BJ (cell line): ENCODE results near the gene PCDHGA9. TPM values are rescaled to one million over a fixed set of nuclear protein-coding genes. Genes with fewer than 3 reads are reported as not detected.
"Not testable (repeated sequence)": the region's sequence is repeated elsewhere in the genome, so short reads cannot be mapped to it uniquely, and the experiment has no call there.

Source experiments
- CTCF ChIA-PET: fragments of 350-600 bp; formaldehyde crosslinking; extraction: SDS; loops from one replicate; lab custom pipeline; 2021; ENCODE audit warnings: antibody characterized with exemption, inconsistent platforms; lab: Yijun Ruan, JAX
- POLR2A ChIA-PET: fragments of 300-600 bp; sonication (Branson Sonifier 250); formaldehyde crosslinking; extraction: SDS; loops from one replicate; lab custom pipeline; 2021; ENCODE audit warnings: antibody characterized with exemption; lab: Charles Lee
- DNase-seq: peaks from one replicate; pipeline ENCODE4 v3.0.0-alpha.2; 2011; ENCODE audit warnings: low read depth
- H3K27me3 ChIP-seq: 2 replicates; pipeline ENCODE4 v1.6.0; 2011; ENCODE audit warnings: low read length; ENCODE audit not compliant: control insufficient read depth, insufficient read depth
- H3K36me3 ChIP-seq: 2 replicates; pipeline ENCODE4 v1.5.1; 2011; ENCODE audit warnings: low read length; ENCODE audit not compliant: control insufficient read depth, insufficient read depth
- H3K4me3 ChIP-seq: 2 replicates; pipeline ENCODE4 v1.5.1; 2011; ENCODE audit warnings: low read depth, mild to moderate bottlenecking, control low read depth, low read length
- CTCF ChIP-seq: IDR thresholded peaks from 2 replicates; pipeline ENCODE4 v1.5.1; 2011; ENCODE audit warnings: low read depth, mild to moderate bottlenecking, control low read depth, inconsistent platforms, low read length, moderate library complexity; ENCODE audit not compliant: insufficient read depth
- polyA plus RNA-seq: library from polyadenylated mRNA; depleted of rRNA; stranded (reverse); fragments of >200 nt; gene quantifications from 2 replicates; pipeline ENCODE4 v1.2.3, GENCODE V29; 2011

PCDHGA9 gene
- polyA plus RNA-seq, 1 experiment, result 1.2 TPM

- no peak for DNase-seq
- Histone ChIP-seq H3K36me3 (0 out of 2 replicates have a peak, but pooled peaks cover 2% of the 10 kb centered on the region), H3K4me3 (no peak overlapping the region), H3K27me3 (no peaks in the 10 kb centered on the region)
- POLR2A ChIA-PET, result interaction anchor here (0.9 kb wide), 1 partner anchor 168 kb away, joined by 3 read pairs; no protein-coding TSS in a partner anchor
- TF ChIP-seq CTCF, result no peak
- CTCF ChIA-PET, result interaction anchor here (0.6 to 4.7 kb wide), 7 partner anchors 20 to 171 kb away, joined by 3 to 19 read pairs (median 4); partner anchors contain the start of genes PCDHGA1, PCDHGA10, PCDHGA11 and PCDHGA4
Measured at GRCh38 chr5:141393267-141393666, 9.3 kb upstream of the PCDHGA9 start.

DNA sequence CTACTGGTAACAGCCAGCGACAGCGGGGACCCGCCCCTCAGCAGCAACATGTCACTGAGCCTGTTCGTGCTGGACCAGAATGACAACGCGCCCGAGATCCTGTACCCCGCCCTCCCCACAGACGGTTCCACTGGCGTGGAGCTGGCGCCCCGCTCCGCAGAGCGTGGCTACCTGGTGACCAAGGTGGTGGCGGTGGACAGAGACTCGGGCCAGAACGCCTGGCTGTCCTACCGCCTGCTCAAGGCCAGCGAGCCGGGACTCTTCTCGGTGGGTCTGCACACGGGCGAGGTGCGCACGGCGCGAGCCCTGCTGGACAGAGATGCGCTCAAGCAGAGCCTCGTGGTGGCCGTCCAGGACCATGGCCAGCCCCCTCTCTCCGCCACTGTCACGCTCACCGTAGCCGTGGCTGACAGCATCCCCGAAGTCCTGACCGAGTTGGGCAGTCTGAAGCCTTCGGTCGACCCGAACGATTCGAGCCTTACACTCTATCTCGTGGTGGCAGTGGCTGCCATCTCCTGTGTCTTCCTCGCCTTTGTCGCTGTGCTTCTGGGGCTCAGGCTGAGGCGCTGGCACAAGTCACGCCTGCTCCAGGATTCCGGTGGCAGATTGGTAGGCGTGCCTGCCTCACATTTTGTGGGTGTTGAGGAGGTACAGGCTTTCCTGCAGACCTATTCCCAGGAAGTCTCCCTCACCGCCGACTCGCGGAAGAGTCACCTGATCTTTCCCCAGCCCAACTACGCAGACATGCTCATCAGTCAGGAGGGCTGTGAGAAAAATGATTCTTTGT is 8.0 kb upstream of the PCDHGA9 start:
- POLR2A ChIA-PET, H3K36me3 ChIP-seq, H3K4me3 ChIP-seq, H3K27me3 ChIP-seq, DNase-seq: not testable (repeated sequence)
- CTCF ChIA-PET, result interaction anchor here (0.6 to 4.7 kb wide), 7 partner anchors 18 to 170 kb away, joined by 3 to 28 read pairs (median 5); partner anchors contain the start of genes PCDHGA10 and PCDHGB3

- H3K27me3 ChIP-seq, H3K36me3 ChIP-seq, DNase-seq: not testable (repeated sequence)
- POLR2A ChIA-PET, result interaction anchor here (0.9 kb wide), 1 partner anchor 160 kb away, joined by 4 read pairs; no protein-coding TSS in a partner anchor
- TF ChIP-seq CTCF, result peak; percentile 63
- CTCF ChIA-PET, result interaction anchor here (0.7 to 4.2 kb wide), 21 partner anchors 9 to 168 kb away, joined by 3 to 28 read pairs (median 4); partner anchors contain the start of genes PCDHGA1, PCDHGA10, PCDHGA11 and PCDHGA4
- H3K4me3 ChIP-seq, result peak within 1 kb of the TSS; percentile 35
Measured at GRCh38 chr5:141397756-141398551, 4.6 kb upstream of the PCDHGA9 start, which contains the start of gene PCDHGB5. Gene PCDHGB5, plus strand, starts transcription at chr5:141397947. Its CDS starts 181 bp downstream, at chr5:141398128.

- ChIA-PET POLR2A (no interaction called here), CTCF (interaction anchor here (0.9 to 4.2 kb wide), 9 partner anchors 15 to 166 kb away, joined by 3 to 28 read pairs (median 4); partner anchors contain the start of genes PCDHGA10, PCDHGA11, PCDHGA4 and PCDHGA7)
- Histone ChIP-seq H3K4me3 (no peak overlapping the region), H3K36me3 (no peaks in the 10 kb centered on the region; the same call in 1 of the 2 replicates), H3K27me3 (no peaks in the 10 kb centered on the region)
- DNase-seq, result no peak
- TF ChIP-seq CTCF, result no peak
Measured at GRCh38 chr5:141398608-141399007, 4.0 kb upstream of the PCDHGA9 start.

DNA sequence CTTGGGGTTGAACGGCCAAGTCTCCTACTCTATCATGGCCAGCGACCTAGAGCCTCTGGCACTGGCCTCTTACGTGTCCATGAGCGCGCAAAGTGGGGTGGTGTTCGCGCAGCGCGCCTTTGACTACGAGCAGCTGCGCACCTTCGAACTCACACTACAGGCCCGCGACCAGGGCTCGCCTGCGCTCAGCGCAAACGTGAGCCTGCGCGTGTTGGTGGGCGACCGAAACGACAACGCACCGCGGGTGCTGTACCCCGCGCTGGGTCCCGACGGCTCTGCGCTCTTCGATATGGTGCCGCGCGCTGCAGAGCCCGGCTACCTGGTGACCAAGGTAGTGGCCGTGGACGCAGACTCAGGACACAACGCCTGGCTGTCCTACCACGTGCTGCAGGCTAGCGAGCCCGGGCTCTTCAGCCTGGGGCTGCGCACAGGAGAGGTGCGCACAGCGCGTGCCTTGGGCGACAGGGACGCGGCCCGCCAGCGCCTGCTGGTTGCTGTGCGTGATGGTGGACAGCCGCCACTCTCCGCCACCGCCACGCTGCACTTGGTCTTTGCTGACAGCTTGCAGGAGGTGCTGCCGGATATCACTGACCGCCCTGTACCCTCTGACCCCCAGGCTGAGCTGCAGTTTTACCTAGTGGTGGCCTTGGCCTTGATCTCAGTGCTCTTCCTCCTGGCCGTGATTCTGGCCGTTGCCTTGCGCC is 2.9 kb upstream of the PCDHGA9 start:
- no peak for DNase-seq
- ChIA-PET CTCF (interaction anchor here (1.0 to 1.7 kb wide), 5 partner anchors 13 to 218 kb away, joined by 3 to 4 read pairs (median 3); partner anchors contain the start of genes PCDHB16 and PCDHGA10), POLR2A (no interaction called here)
- H3K27me3 ChIP-seq, result no peaks in the 10 kb centered on the region
- TF ChIP-seq CTCF, result no peak
- no peaks in the 10 kb centered on the region; the same call in 1 of the 2 replicates for H3K36me3 ChIP-seq
- no peak overlapping the region for H3K4me3 ChIP-seq
